Suppressor macrophage (primary cell): Measurements from ENCODE around the gene ADAMTS2.

Experiments used
- DNase-seq, 4 experiments: peaks; one replicate each; pipeline ENCODE4 v3.0.0-alpha.2; 2020 to 2022

Gene ADAMTS2

GRCh38 chr5:179371681-179372680 is 26.7 kb upstream of the ADAMTS2 start:
- no peak for DNase-seq

GRCh38 chr5:179371121-179371510 is 25.9 kb upstream of the ADAMTS2 start:
- no peak for DNase-seq

GRCh38 chr5:179370490-179371120 is 25.3 kb upstream of the ADAMTS2 start:
- DNase-seq: no peak

- DNase-seq: no peak
Observed at GRCh38 chr5:179369530-179369884, 24.2 kb upstream of the ADAMTS2 start.

- DNase-seq: no peak
Observed at GRCh38 chr5:179368806-179369529, 23.7 kb upstream of the ADAMTS2 start.

- no peak for DNase-seq
Observed at GRCh38 chr5:179368126-179368805, 23.0 kb upstream of the ADAMTS2 start.

- DNase-seq: no peak
Observed at GRCh38 chr5:179367491-179367890, 22.2 kb upstream of the ADAMTS2 start.

- no peak for DNase-seq
Observed at GRCh38 chr5:179362355-179362754, 17.1 kb upstream of the ADAMTS2 start.

- DNase-seq: peak in 2 of 4 experiments; percentile 13 to 16
Observed at GRCh38 chr5:179361037-179361603, 15.9 kb upstream of the ADAMTS2 start.

GRCh38 chr5:179357031-179357430 is 11.8 kb upstream of the ADAMTS2 start:
- DNase-seq: no peak

- peak; percentile 5 to 47 (median 32) for DNase-seq
Observed at GRCh38 chr5:179355976-179356974, 11.0 kb upstream of the ADAMTS2 start.

GRCh38 chr5:179354305-179354882 is 9.1 kb upstream of the ADAMTS2 start:
- no peak for DNase-seq

- DNase-seq: peak; percentile 22 to 75 (median 54)
Observed at GRCh38 chr5:179348843-179349242, 3.6 kb upstream of the ADAMTS2 start.

- no peak for DNase-seq
Observed at GRCh38 chr5:179348011-179348530, 2.8 kb upstream of the ADAMTS2 start.

GRCh38 chr5:179347581-179347980 is 2.3 kb upstream of the ADAMTS2 start:
- DNase-seq: no peak

GRCh38 chr5:179346875-179347274 is 1.6 kb upstream of the ADAMTS2 start:
- no peak for DNase-seq

- DNase-seq: no peak
Observed at GRCh38 chr5:179346401-179346800, 1.1 kb upstream of the ADAMTS2 start.

- no peak for DNase-seq
Observed at GRCh38 chr5:179345183-179345432, 153 bp downstream of the ADAMTS2 start.

- DNase-seq: peak in 1 of 4 experiments; percentile 23
Observed at GRCh38 chr5:179344431-179345182, 654 bp downstream of the ADAMTS2 start.
